ENCODE data around the gene TXNRD3.

TXNRD3 gene

DNA sequence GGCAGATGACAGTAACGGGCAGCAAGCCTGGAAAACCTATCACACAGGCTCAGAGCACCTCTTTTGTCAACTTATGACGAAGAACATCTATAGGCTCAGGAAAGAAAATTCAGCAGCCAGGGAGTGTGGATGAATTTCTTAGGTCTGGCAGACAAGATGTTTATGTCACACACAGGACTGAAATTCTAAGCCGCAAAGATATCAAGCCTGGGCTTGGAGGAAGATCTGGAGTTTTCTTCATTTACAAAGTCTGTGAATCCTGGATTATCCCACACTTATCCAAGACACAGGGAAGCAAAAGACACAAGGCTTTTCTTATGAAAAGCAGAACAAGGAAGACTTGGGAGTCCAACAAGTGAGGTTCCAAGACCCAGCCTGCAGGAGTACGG lies 25.7 kb upstream of the TXNRD3 start:
- H3F3A ChIP-seq (ENCODE audit: low read depth), result no peaks in the 10 kb centered on the region
- H2AFZ ChIP-seq (ENCODE audit: low read length), result no peak overlapping the region
- H3K79me2 ChIP-seq (ENCODE audit: insufficient read depth, low read length), result no peaks in the 10 kb centered on the region
- H3K9ac ChIP-seq (ENCODE audit: low read depth, low read length, poor library complexity, severe bottlenecking), result no peak overlapping the region
- no peaks in the 10 kb centered on the region for H3K9me2 ChIP-seq (replicated peaks; ENCODE audit: low read depth, low read length)
- H3K4me3 ChIP-seq (ENCODE audit: low read length, poor library complexity, severe bottlenecking), result no peak overlapping the region
- no peak overlapping the region for H3K4me2 ChIP-seq (ENCODE audit: low read depth, low read length, poor library complexity, severe bottlenecking)
- H3K36me3 ChIP-seq (ENCODE audit: insufficient read depth, low read length), result no peaks in the 10 kb centered on the region
- no peaks in the 10 kb centered on the region for H4K20me1 ChIP-seq (ENCODE audit: insufficient read depth, low read length, poor library complexity, severe bottlenecking)
- H3K27me3 ChIP-seq (ENCODE audit: insufficient read depth, low read length, poor library complexity, severe bottlenecking), result no peaks in the 10 kb centered on the region
- H3K9me3 ChIP-seq (ENCODE audit: insufficient read depth, low read depth, low read length), result no peaks in the 10 kb centered on the region
- no peak for TF ChIP-seq EZH2phosphoT487 (IDR thresholded peaks at IDR 0.05; ENCODE audit: borderline replicate concordance)
- TF ChIP-seq, protein P1, sequence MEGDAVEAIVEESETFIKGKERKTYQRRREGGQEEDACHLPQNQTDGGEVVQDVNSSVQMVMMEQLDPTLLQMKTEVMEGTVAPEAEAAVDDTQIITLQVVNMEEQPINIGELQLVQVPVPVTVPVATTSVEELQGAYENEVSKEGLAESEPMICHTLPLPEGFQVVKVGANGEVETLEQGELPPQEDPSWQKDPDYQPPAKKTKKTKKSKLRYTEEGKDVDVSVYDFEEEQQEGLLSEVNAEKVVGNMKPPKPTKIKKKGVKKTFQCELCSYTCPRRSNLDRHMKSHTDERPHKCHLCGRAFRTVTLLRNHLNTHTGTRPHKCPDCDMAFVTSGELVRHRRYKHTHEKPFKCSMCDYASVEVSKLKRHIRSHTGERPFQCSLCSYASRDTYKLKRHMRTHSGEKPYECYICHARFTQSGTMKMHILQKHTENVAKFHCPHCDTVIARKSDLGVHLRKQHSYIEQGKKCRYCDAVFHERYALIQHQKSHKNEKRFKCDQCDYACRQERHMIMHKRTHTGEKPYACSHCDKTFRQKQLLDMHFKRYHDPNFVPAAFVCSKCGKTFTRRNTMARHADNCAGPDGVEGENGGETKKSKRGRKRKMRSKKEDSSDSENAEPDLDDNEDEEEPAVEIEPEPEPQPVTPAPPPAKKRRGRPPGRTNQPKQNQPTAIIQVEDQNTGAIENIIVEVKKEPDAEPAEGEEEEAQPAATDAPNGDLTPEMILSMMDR (conservative IDR thresholded peaks at IDR 0.05; ENCODE audit: low read length), result no peak
- H3K4me1 ChIP-seq (ENCODE audit: insufficient read depth, low read length, poor library complexity, severe bottlenecking), result peaks cover 74% of the 10 kb centered on the region

DNA sequence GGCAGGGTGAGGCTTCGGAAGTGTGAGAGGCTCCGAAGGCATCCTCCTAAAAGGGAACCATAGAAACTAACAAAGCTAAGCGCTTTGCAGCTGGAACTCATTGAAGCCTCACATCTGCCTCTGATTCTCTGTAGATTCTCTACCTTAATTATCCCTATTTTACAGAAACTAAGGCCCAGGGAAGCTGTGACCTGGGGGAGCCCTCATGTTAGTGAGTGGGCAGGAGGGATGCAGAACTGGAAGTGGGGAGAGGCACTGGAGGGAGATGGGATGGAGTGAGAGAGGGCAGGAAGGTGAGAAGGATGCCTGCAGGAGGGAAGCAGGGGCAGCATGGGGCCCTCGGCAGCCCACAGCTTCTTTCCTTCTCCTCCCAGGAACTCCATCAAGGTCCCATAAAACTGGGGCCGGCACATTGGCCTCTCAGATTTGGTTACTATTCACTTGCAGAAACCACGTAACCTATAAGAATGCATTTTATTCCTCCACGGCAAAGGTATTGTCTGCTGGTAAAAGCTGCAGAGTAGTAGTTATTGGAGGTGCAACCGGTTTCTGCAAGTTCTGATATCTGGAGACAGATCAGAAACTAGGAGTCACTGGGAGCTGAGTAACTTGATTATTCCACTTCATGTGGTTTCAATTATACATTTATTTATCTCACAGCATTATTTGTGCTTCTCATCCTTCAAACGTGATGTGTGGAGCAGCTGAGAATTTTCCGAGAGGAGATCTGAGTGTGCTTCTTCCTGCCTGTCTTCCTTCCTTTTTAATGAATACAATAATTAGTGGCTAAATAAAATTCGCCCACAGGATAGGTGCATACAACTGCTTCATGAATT lies 25.1 kb upstream of the TXNRD3 start:
- H3K4me2 ChIP-seq (ENCODE audit: low read depth, low read length, poor library complexity, severe bottlenecking), result peak overlapping the region; percentile 88
- no peaks in the 10 kb centered on the region for H3K36me3 ChIP-seq (ENCODE audit: insufficient read depth, low read length)
- no peaks in the 10 kb centered on the region for H3K27me3 ChIP-seq (ENCODE audit: insufficient read depth, low read length, poor library complexity, severe bottlenecking)
- no peaks in the 10 kb centered on the region for H3K9me2 ChIP-seq (replicated peaks; ENCODE audit: low read depth, low read length)
- H2AFZ ChIP-seq (ENCODE audit: low read length), result peak overlapping the region; percentile 61; the same call in 1 of the 2 replicates
- no peaks in the 10 kb centered on the region for H3K79me2 ChIP-seq (ENCODE audit: insufficient read depth, low read length)
- TF ChIP-seq, protein P1 (conservative IDR thresholded peaks at IDR 0.05; ENCODE audit: low read length), result no peak
- no peak for TF ChIP-seq EZH2phosphoT487 (IDR thresholded peaks at IDR 0.05; ENCODE audit: borderline replicate concordance)
- H4K20me1 ChIP-seq (ENCODE audit: insufficient read depth, low read length, poor library complexity, severe bottlenecking), result no peaks in the 10 kb centered on the region
- no peak overlapping the region for H3K9ac ChIP-seq (ENCODE audit: low read depth, low read length, poor library complexity, severe bottlenecking)
- peaks cover 68% of the 10 kb centered on the region for H3K4me1 ChIP-seq (ENCODE audit: insufficient read depth, low read length, poor library complexity, severe bottlenecking)
- peak overlapping the region; percentile 74 for H3K4me3 ChIP-seq (ENCODE audit: low read length, poor library complexity, severe bottlenecking)
- H3K9me3 ChIP-seq (ENCODE audit: insufficient read depth, low read depth, low read length), result no peaks in the 10 kb centered on the region
- no peaks in the 10 kb centered on the region for H3F3A ChIP-seq (ENCODE audit: low read depth)

DNA sequence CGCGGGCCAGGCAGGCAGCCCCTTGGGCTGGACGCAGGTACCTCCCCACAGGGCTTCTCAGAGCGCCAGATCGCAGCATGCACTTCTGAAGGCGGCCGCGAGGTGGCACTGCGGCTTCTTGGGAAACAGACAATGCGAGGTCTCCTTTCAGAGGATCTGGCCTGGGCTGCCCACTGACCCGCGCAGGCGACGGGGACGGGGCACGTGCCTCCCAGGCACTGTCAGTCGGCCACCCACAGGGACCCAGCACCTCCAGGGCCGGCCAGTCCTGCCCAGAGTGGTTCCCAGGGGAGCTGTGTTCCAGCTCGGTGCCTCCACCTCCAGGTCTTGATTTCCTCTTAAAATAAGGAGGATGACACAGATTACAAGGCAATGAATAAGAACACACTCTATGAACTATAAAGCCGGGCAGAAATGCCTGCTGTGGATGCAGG lies 24.4 kb upstream of the TXNRD3 start:
- Histone ChIP-seq H3K4me3 (ENCODE audit: low read length, poor library complexity, severe bottlenecking) (peak overlapping the region; percentile 74), H4K20me1 (ENCODE audit: insufficient read depth, low read length, poor library complexity, severe bottlenecking) (no peaks in the 10 kb centered on the region), H3K9me3 (ENCODE audit: insufficient read depth, low read depth, low read length) (no peaks in the 10 kb centered on the region), H3K79me2 (ENCODE audit: insufficient read depth, low read length) (no peaks in the 10 kb centered on the region), H3K9me2 (replicated peaks; ENCODE audit: low read depth, low read length) (no peaks in the 10 kb centered on the region), H2AFZ (ENCODE audit: low read length) (peak overlapping the region; percentile 61), H3K27me3 (ENCODE audit: insufficient read depth, low read length, poor library complexity, severe bottlenecking) (no peaks in the 10 kb centered on the region), H3K4me1 (ENCODE audit: insufficient read depth, low read length, poor library complexity, severe bottlenecking) (peaks cover 61% of the 10 kb centered on the region), H3K36me3 (ENCODE audit: insufficient read depth, low read length) (no peaks in the 10 kb centered on the region), H3K4me2 (ENCODE audit: low read depth, low read length, poor library complexity, severe bottlenecking) (peak overlapping the region; percentile 88), H3K9ac (ENCODE audit: low read depth, low read length, poor library complexity, severe bottlenecking) (peak overlapping the region; percentile 74), H3F3A (ENCODE audit: low read depth) (no peaks in the 10 kb centered on the region)
- TF ChIP-seq, protein P1 (conservative IDR thresholded peaks at IDR 0.05; ENCODE audit: low read length), result peak; percentile 95
- TF ChIP-seq EZH2phosphoT487 (IDR thresholded peaks at IDR 0.05; ENCODE audit: borderline replicate concordance), result no peak
